OCI-LY7 (cell line): Measurements from ENCODE around the gene KDM3A.

ENCODE experiments used
- CTCF ChIP-seq: fragments of 200-600 bp; sonication (generic); conservative IDR thresholded peaks from 2 replicates; pipeline ENCODE4 v1.5.1; 2014; ENCODE audit warnings: mild to moderate bottlenecking, antibody characterized with exemption, low read length, moderate library complexity, mixed read lengths
- EZH2phosphoT487 ChIP-seq: fragments of 200-600 bp; sonication (generic); IDR thresholded peaks from 2 replicates; pipeline ENCODE4 v1.6.1; 2018; ENCODE audit warnings: low read depth, borderline replicate concordance, mild to moderate bottlenecking, mixed run types, antibody characterized with exemption, low read length, moderate library complexity, mixed read lengths

GRCh38 chr2:86392873-86393518 is 48.2 kb upstream of the KDM3A start:
- TF ChIP-seq CTCF = no peak
- TF ChIP-seq EZH2phosphoT487 = no peak
